ENCODE results near the gene IGF2R.

The IGF2R gene

GRCh38 chr6:160093061-160093460 lies 124.2 kb downstream of the IGF2R start:
- TF ChIP-seq Cebpa-rat (IDR thresholded peaks at IDR 0.05): no peak
- no peak overlapping the region for H3K4me2 ChIP-seq
- H3K27ac ChIP-seq: no peak overlapping the region
- peaks cover 93 to 100% (median 97%) of the 10 kb centered on the region in 11 experiments for H3K36me3 ChIP-seq
- no peak overlapping the region for H3K4me3 ChIP-seq
- peaks cover 3 to 94% (median 16%) of the 10 kb centered on the region in 11 experiments; a peak in 15 of 22 replicates for H4K20me1 ChIP-seq
- no peaks in the 10 kb centered on the region for H3K9me3 ChIP-seq (replicated peaks in 1 of 11)
- H3K9ac ChIP-seq: no peak overlapping the region
- H3K27me3 ChIP-seq: no peaks in the 10 kb centered on the region
- H3K4me1 ChIP-seq: peaks cover 0 to 2% (median 0%) of the 10 kb centered on the region in 10 experiments; a peak in 2 of 20 replicates

DNA sequence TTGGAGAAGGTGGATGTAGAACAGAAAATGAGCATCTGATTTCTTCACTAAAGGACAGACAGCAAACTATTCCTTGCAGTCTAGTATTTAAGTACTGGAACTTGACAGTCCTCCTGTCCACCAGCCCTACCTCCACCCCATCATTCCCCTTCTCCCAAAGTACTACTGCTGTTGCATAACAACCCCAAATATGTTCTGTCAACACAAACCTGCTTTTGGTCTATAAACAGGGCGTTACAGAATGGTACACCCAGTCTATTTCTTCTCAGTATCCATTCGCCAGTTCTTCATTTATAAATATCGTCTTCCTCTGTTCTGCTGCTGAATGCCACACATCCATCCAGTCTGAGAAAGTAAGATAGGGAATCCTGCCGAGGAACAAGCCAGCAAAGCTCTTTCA lies 125.1 kb downstream of the IGF2R start:
- Histone ChIP-seq H3K4me3 (no peak overlapping the region), H3K27ac (no peak overlapping the region), H3K27me3 (no peaks in the 10 kb centered on the region), H3K36me3 (peaks cover 92 to 100% (median 97%) of the 10 kb centered on the region in 11 experiments), H3K4me2 (no peak overlapping the region), H3K4me1 (peaks cover 0 to 11% (median under 1%) of the 10 kb centered on the region in 10 experiments; a peak in 10 of 20 replicates), H3K9me3 (replicated peaks in 1 of 11) (no peaks in the 10 kb centered on the region), H3K9ac (no peak overlapping the region), H4K20me1 (peaks cover 0 to 94% (median 12%) of the 10 kb centered on the region in 11 experiments; a peak in 13 of 22 replicates)
- TF ChIP-seq Cebpa-rat (IDR thresholded peaks at IDR 0.05): no peak

DNA sequence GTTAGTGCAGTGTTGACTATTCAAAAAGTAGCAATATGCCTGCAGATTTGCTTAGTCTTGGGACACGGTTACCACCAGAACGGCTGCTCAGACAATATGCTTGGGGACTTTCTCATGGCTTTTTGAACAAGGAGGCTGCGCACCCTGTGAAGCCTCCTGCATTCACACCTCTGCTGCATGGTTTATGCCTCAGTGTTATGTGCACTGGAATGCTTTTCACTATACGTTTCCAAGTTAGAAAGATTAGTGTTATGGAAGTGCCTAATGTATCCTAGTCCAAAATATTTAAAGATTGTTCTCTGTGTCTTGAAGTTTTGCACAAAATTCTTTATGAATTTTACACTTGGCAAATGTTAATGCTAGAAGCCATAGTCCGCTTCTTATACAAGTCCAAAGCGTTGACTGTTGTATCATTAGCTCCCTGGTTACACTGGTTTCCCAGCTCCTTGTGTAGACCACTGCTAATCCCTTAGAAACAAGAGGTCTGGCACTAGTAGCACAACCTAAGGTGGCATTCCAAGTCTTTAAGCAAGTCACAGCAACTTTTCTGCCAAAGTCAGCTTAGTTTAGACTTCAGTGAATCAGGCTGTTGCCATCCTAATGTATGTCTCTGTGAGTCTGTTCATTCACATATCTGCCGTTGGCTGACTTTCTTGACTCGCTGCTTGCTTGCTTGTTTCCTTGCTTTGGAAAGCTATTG lies 126.4 kb downstream of the IGF2R start:
- peaks cover 10 to 25% (median 14%) of the 10 kb centered on the region in 10 experiments for H3K4me1 ChIP-seq
- TF ChIP-seq Cebpa-rat (IDR thresholded peaks at IDR 0.05): no peak
- no peaks in the 10 kb centered on the region for H3K27me3 ChIP-seq
- H3K9me3 ChIP-seq (replicated peaks in 1 of 11): no peaks in the 10 kb centered on the region
- no peak overlapping the region for H3K4me3 ChIP-seq
- H3K36me3 ChIP-seq: peaks cover 81 to 96% (median 89%) of the 10 kb centered on the region in 11 experiments
- no peak overlapping the region for H3K4me2 ChIP-seq
- H3K27ac ChIP-seq: no peak overlapping the region
- no peak overlapping the region for H3K9ac ChIP-seq
- peaks cover 0 to 94% (median 11%) of the 10 kb centered on the region in 11 experiments; a peak in 11 of 22 replicates for H4K20me1 ChIP-seq

DNA sequence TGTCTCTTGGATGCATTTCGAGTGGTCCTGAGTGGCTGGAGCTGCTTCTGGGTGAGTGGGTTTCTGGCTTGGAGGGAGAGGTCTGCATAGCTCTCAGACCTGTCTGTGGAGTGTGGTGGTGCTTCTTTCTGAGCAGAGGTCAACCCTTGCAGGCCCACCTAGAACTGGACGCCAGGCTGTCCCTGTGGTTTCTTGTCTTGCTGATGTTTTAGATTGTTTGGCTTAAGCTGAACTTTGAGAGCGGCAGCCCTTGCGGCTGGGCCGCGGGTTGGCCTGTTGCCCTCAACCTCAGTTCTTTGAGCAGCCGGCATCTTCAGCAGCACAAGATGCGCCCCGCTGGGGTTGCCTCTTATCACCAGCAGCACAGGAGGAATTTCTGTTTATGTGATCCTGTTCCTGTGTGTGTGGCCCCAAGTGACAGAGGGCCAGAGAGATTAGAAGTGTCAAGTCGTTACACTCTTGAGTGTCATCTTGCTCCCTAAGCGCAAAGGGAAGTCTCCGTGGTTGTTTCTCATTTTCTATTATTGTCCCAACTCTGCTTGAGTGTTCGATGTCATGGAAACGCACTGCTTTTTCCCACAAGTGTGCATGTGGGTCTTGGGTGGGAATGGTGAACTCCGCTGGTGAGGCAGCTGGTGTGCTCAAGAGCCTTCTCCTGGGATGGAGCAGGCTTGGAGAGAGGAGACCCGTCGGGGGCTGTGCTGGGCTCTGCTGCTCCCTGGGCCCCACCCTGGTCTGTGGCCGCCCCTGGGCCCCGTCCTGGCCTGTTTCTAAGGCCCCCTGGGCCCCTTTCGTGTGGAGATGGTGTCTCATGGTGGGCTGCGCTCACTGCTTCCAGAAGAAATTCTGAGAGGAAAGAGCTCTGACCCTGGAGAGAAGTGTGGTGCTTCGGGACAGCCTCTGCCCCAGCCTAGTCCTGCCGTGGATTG lies 132.7 kb downstream of the IGF2R start:
- H3K4me3 ChIP-seq: no peak overlapping the region
- no peaks in the 10 kb centered on the region for H3K9me3 ChIP-seq (replicated peaks in 1 of 11)
- H3K4me2 ChIP-seq: peak overlapping the region; percentile 19 to 76 (median 65)
- H4K20me1 ChIP-seq: peaks cover 7 to 89% (median 18%) of the 10 kb centered on the region in 11 experiments; a peak in 18 of 22 replicates
- H3K36me3 ChIP-seq: peaks cover 76 to 90% (median 80%) of the 10 kb centered on the region in 11 experiments
- peaks cover 28 to 46% (median 33%) of the 10 kb centered on the region in 10 experiments for H3K4me1 ChIP-seq
- peak overlapping the region in 4 of 11 experiments; percentile 2 to 41 (median 22); a peak in 5 of 22 replicates for H3K9ac ChIP-seq
- H3K27ac ChIP-seq: peak overlapping the region in 8 of 11 experiments; percentile 2 to 52 (median 36); a peak in 10 of 22 replicates
- TF ChIP-seq Cebpa-rat (IDR thresholded peaks at IDR 0.05): no peak
- H3K27me3 ChIP-seq: no peaks in the 10 kb centered on the region

- Histone ChIP-seq H3K36me3 (peaks cover 74 to 90% (median 80%) of the 10 kb centered on the region in 11 experiments), H3K27ac (peak overlapping the region in 1 of 11 experiments; percentile 1; a peak in 1 of 22 replicates), H3K4me1 (peaks cover 28 to 46% (median 33%) of the 10 kb centered on the region in 10 experiments), H3K9me3 (replicated peaks in 1 of 11) (no peaks in the 10 kb centered on the region), H3K4me2 (peak overlapping the region in 2 of 11 experiments; percentile 39 to 76; a peak in 4 of 22 replicates), H3K27me3 (no peaks in the 10 kb centered on the region), H3K4me3 (no peak overlapping the region), H4K20me1 (peaks cover 7 to 87% (median 18%) of the 10 kb centered on the region in 11 experiments; a peak in 18 of 22 replicates), H3K9ac (0 out of 22 replicates have a peak overlapping the region, but pooled peaks of 1 of the 11 experiments have one; percentile 19)
- no peak for TF ChIP-seq Cebpa-rat (IDR thresholded peaks at IDR 0.05)
These were observed 133.5 kb downstream of the IGF2R start for GRCh38 chr6:160102399-160102798.

DNA sequence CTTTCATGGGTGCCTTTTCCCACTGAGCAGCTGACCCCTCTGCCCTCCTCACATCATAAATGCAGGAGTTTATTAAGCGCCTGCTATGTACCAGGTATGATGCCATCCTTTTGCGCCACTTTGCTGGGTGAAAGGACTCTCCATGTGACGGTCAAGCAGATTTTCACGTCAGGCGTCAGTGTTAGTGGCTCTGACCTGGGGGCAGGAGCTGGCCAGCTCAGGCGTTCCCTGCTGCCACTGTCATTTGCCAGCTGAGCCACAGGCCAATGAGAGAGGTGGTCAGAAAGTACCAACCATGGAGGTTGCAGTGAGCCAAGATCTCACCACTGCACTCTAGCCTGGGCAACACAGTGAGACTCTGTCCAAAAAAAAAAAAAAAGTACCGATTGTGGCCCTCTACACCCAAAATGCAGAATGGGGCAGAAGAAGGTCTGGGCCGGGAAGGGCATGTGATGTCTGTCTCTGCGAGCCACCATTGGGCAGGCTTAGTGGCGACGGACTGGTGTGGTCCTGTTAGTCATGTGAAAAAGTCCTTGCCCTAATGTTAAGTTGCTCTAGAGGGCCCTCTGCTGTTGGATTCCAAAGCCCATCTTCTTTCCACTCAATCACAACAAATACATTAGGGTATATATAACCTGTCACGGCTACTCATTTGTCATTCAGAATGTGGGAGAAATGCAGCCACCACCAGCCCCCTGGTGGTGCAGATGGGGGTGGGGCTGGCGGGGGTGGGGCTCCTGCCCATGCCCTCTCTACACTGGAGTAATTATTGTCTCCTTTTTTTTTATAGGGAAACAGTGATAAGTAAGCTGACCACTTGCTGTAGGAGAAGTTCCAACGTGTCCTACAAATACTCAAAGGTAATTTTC lies 134.3 kb downstream of the IGF2R start:
- Histone ChIP-seq H4K20me1 (peaks cover 7 to 80% (median 18%) of the 10 kb centered on the region in 11 experiments; a peak in 18 of 22 replicates), H3K27me3 (no peaks in the 10 kb centered on the region), H3K9ac (no peak overlapping the region), H3K4me3 (no peak overlapping the region), H3K4me2 (no peak overlapping the region), H3K4me1 (peaks cover 28 to 43% (median 33%) of the 10 kb centered on the region in 10 experiments), H3K27ac (no peak overlapping the region), H3K36me3 (peaks cover 73 to 90% (median 78%) of the 10 kb centered on the region in 11 experiments), H3K9me3 (replicated peaks in 1 of 11) (no peaks in the 10 kb centered on the region)
- no peak for TF ChIP-seq Cebpa-rat (IDR thresholded peaks at IDR 0.05)

DNA sequence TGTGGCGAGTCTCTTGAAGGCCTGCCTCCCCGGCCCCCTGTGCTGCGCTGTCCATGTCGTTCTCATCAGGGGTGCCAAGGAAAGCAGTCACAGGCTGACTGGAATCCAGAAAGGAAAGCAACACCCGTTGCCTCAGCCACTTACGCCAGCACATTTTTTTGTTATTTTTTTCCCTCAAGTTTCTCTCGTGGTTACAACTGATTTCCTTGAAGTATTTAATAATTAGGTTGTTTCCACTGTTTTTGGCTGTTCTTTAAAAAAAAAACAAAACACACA lies 134.9 kb downstream of the IGF2R start:
- Histone ChIP-seq H3K9me3 (replicated peaks in 1 of 11) (no peaks in the 10 kb centered on the region), H3K27me3 (no peaks in the 10 kb centered on the region), H4K20me1 (peaks cover 7 to 74% (median 18%) of the 10 kb centered on the region in 11 experiments; a peak in 18 of 22 replicates), H3K4me2 (no peak overlapping the region), H3K9ac (no peak overlapping the region), H3K27ac (no peak overlapping the region), H3K4me3 (no peak overlapping the region), H3K4me1 (peaks cover 28 to 37% (median 33%) of the 10 kb centered on the region in 10 experiments), H3K36me3 (peaks cover 67 to 88% (median 74%) of the 10 kb centered on the region in 11 experiments)
- no peak for TF ChIP-seq Cebpa-rat (IDR thresholded peaks at IDR 0.05)

- no peaks in the 10 kb centered on the region for H3K27me3 ChIP-seq
- no peaks in the 10 kb centered on the region for H3K9me3 ChIP-seq (replicated peaks in 1 of 11)
- TF ChIP-seq Cebpa-rat (IDR thresholded peaks at IDR 0.05): no peak
- H3K9ac ChIP-seq: no peak overlapping the region
- H3K4me1 ChIP-seq: peaks cover 21 to 25% (median 23%) of the 10 kb centered on the region in 10 experiments
- no peak overlapping the region for H3K27ac ChIP-seq
- peaks cover 7 to 62% (median 18%) of the 10 kb centered on the region in 11 experiments; a peak in 18 of 22 replicates for H4K20me1 ChIP-seq
- peaks cover 63 to 91% (median 77%) of the 10 kb centered on the region in 11 experiments for H3K36me3 ChIP-seq
- no peak overlapping the region for H3K4me2 ChIP-seq
- H3K4me3 ChIP-seq: no peak overlapping the region
These were observed 136.1 kb downstream of the IGF2R start for GRCh38 chr6:160104821-160105517.

Data from BLaER1 treated with 17β-estradiol and CSF1 and Interleukin-3, amounts not matched to agents 10 nM and 100 nM (cell line).